ENCODE measurements around the gene THSD7A. TPM values are rescaled to one million over a fixed set of nuclear protein-coding genes. Genes with fewer than 3 reads are reported as not detected.

Gene THSD7A
- total RNA-seq, 2 experiments from 2014 or later: not detected

DNA sequence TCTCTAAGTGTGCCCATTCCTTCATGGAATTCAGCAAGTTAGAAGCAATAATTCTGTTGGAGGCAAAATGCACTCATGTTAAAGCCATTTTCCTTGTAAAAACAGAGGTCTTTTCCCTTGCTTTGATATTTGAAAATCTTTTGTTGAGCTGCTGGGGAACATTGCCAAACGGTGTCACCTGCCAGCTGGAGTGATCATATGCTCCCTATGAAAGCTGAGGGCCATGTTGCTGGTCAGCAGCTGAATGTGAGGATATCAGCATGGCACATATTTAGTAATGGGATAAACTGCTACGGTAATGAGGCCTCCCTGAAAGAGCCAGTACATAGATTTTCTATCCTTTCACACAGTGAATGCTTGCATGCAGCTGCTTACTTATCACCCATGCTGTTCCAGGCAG, 224.3 kb downstream of the THSD7A start:
- intact Hi-C loops (cut with micrococcal nuclease): no loop called here
- DNase-seq: no peak
- no peak overlapping the region for H3K4me3 Mint-ChIP-seq
- H3K4me1 Mint-ChIP-seq (ENCODE audit: low read depth): no peaks in the 10 kb centered on the region
- H3K9me3 Mint-ChIP-seq: no peaks in the 10 kb centered on the region
- H3K36me3 Mint-ChIP-seq (ENCODE audit: low read depth): no peaks in the 10 kb centered on the region
- TF ChIP-seq, protein P1, sequence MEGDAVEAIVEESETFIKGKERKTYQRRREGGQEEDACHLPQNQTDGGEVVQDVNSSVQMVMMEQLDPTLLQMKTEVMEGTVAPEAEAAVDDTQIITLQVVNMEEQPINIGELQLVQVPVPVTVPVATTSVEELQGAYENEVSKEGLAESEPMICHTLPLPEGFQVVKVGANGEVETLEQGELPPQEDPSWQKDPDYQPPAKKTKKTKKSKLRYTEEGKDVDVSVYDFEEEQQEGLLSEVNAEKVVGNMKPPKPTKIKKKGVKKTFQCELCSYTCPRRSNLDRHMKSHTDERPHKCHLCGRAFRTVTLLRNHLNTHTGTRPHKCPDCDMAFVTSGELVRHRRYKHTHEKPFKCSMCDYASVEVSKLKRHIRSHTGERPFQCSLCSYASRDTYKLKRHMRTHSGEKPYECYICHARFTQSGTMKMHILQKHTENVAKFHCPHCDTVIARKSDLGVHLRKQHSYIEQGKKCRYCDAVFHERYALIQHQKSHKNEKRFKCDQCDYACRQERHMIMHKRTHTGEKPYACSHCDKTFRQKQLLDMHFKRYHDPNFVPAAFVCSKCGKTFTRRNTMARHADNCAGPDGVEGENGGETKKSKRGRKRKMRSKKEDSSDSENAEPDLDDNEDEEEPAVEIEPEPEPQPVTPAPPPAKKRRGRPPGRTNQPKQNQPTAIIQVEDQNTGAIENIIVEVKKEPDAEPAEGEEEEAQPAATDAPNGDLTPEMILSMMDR (IDR thresholded peaks at IDR 0.05): no peak
- POLR2A ChIA-PET: no interaction called here
- H3K27ac Mint-ChIP-seq: no peak overlapping the region
- CTCF ChIA-PET: no interaction called here
- H3K27me3 Mint-ChIP-seq: no peaks in the 10 kb centered on the region
- ATAC-seq: no peak

DNA sequence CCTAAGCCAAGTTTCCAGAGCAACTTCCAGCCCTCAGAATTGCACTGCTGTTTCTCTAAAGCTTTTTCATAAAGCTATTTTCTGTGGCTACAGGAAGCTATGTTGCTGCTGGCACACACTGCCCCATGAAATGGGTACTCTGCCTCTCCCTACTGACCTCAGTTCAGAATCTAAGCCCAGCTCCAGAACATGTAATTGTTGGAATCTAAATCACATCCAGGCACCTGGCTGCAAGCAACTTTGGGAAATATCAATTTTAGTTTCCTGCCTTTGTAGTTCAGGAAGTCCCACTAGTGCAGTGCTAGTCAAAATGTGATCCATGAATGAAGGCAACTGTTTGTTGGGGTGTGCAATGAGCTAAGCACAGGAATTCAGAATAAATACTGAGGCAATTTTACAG, 226.2 kb downstream of the THSD7A start:
- Mint-ChIP-seq H3K4me1 (ENCODE audit: low read depth) (no peaks in the 10 kb centered on the region), H3K36me3 (ENCODE audit: low read depth) (no peaks in the 10 kb centered on the region), H3K4me3 (no peak overlapping the region), H3K9me3 (no peaks in the 10 kb centered on the region), H3K27ac (no peak overlapping the region), H3K27me3 (no peaks in the 10 kb centered on the region)
- intact Hi-C loops (cut with micrococcal nuclease): no loop called here
- ChIA-PET CTCF (no interaction called here), POLR2A (no interaction called here)
- TF ChIP-seq, protein P1 (IDR thresholded peaks at IDR 0.05): no peak
- no peak for DNase-seq
- no peak for ATAC-seq

DNA sequence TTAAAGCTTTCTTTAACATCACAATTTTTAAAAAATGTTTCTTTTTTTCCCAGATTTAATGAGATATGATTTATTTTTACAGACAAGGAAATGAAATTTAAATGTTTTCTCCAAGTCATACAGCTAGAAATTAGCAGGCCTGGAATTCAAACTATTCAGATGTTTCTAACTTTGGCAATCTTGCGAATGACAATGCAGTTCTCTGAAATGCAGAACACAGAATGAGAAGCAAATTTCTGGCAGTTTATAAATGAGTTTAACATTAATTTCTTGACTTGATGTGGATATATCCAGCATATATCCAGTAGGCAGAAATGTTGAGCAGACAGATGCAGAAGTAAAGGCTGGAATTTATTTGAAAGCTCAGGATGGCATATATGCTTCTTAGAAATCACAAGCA, 227.5 kb downstream of the THSD7A start:
- TF ChIP-seq, protein P1 (IDR thresholded peaks at IDR 0.05): no peak
- no peaks in the 10 kb centered on the region for H3K9me3 Mint-ChIP-seq
- no peak overlapping the region for H3K27ac Mint-ChIP-seq
- intact Hi-C loops (cut with micrococcal nuclease): no loop called here
- ATAC-seq (no peak), DNase-seq (no peak)
- ChIA-PET POLR2A (no interaction called here), CTCF (no interaction called here)
- H3K4me1 Mint-ChIP-seq (ENCODE audit: low read depth): no peaks in the 10 kb centered on the region
- H3K4me3 Mint-ChIP-seq: no peak overlapping the region
- no peaks in the 10 kb centered on the region for H3K36me3 Mint-ChIP-seq (ENCODE audit: low read depth)
- no peaks in the 10 kb centered on the region for H3K27me3 Mint-ChIP-seq

DNA sequence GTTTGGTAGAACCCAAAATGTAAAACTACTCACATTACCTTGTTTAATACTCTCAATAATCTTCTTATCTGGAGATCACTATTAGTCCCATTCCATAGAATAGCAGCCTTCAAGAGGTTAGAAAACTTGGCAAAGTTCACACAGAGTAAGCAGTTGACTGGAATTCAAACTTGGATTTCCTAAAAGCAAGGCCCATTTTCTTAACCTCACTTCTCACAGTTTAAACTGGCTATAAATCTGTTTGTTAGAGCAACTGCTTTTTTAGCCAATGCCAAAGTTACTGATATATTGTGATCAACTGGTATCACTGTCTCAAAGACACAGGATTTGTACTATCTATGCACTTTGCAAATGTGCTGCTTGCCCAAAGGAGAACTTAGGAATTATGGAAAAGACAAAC, 230.2 kb downstream of the THSD7A start:
- TF ChIP-seq, protein P1 (IDR thresholded peaks at IDR 0.05): no peak
- Mint-ChIP-seq H3K4me1 (ENCODE audit: low read depth) (no peaks in the 10 kb centered on the region), H3K4me3 (no peak overlapping the region), H3K9me3 (no peaks in the 10 kb centered on the region), H3K27ac (no peak overlapping the region), H3K27me3 (no peaks in the 10 kb centered on the region), H3K36me3 (ENCODE audit: low read depth) (no peaks in the 10 kb centered on the region)
- POLR2A ChIA-PET: no interaction called here
- DNase-seq (no peak), ATAC-seq (no peak)
- intact Hi-C loops (cut with micrococcal nuclease): no loop called here
- CTCF ChIA-PET: no interaction called here

DNA sequence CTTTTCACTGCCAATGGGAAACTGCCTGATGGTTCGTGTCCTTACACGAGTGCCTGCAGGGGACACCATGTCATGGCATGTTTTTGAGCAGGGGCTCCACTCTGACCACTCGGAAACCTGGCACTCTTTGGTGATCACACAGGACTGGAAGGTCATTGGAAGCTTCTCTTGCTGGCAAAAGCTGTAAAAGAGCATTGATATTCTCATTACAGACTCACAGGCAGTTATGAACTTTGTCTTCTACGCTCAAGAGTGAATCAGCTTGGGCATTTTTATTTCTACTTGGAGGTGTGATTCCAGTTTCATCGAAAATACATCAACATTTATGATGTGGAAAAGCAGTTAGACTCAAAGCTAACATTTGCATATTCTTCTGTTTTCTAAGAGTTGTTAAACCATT, 238.7 kb downstream of the THSD7A start:
- Mint-ChIP-seq H3K27me3 (no peaks in the 10 kb centered on the region), H3K27ac (no peak overlapping the region), H3K4me3 (no peak overlapping the region), H3K9me3 (no peaks in the 10 kb centered on the region), H3K36me3 (ENCODE audit: low read depth) (no peaks in the 10 kb centered on the region), H3K4me1 (ENCODE audit: low read depth) (no peaks in the 10 kb centered on the region)
- ATAC-seq (no peak), DNase-seq (no peak)
- CTCF ChIA-PET: no interaction called here
- TF ChIP-seq, protein P1 (IDR thresholded peaks at IDR 0.05): no peak
- intact Hi-C loops (cut with micrococcal nuclease): no loop called here
- POLR2A ChIA-PET: no interaction called here

Measured in activated CD8-positive, alpha-beta T cell treated with anti-CD3 and anti-CD28 coated beads for 36 hours (primary cell).